GM12878 (cell line): ENCODE data around the gene ZNF502. TPM values are rescaled to one million over a fixed set of nuclear protein-coding genes. Genes with fewer than 3 reads are reported as not detected.

Experiments
- ASH2L ChIP-seq: fragments of 300-600, 200-600 bp; sonication (generic); IDR thresholded peaks from 2 replicates; pipeline ENCODE4 v1.6.1; 2017; ENCODE audit warnings: low read depth, mild to moderate bottlenecking, borderline replicate concordance
- EP300 ChIP-seq, 2 experiments: fragments of 150-350 bp in 1 of 2; IDR thresholded peaks; 2 replicates each; pipeline ENCODE4 v1.6.1; 2011 to 2012; ENCODE audit warnings: low read depth in 2 of 2, low read length in 2 of 2, borderline replicate concordance in 1 of 2, improper control_type of control experiment in 1 of 2, inconsistent platforms in 1 of 2; ENCODE audit not compliant: control insufficient read depth in 1 of 2
- EZH2 ChIP-seq: IDR thresholded peaks from 2 replicates; pipeline ENCODE4 v1.6.1; 2012; ENCODE audit warnings: low read depth, mild to moderate bottlenecking, control low read depth, inconsistent platforms, low read length, borderline replicate concordance; ENCODE audit not compliant: control insufficient read depth
- GATAD2B ChIP-seq: fragments of 450-650 bp; conservative IDR thresholded peaks from 2 replicates; pipeline ENCODE4 v1.6.1; 2017; ENCODE audit warnings: low read depth, mild to moderate bottlenecking, moderate library complexity
- KDM1A ChIP-seq: fragments of 200-600 bp; sonication (generic); IDR thresholded peaks from 2 replicates; pipeline ENCODE4 v1.6.1; 2016; ENCODE audit warnings: borderline replicate concordance
- MEF2A ChIP-seq: IDR thresholded peaks from 2 replicates; pipeline ENCODE4 v1.6.1; 2011; ENCODE audit warnings: low read depth, mild to moderate bottlenecking, low read length, moderate library complexity; ENCODE audit not compliant: insufficient read depth
- NFXL1 ChIP-seq: fragments of 450-650 bp; IDR thresholded peaks from 2 replicates; pipeline ENCODE4 v1.6.1; 2017; ENCODE audit warnings: antibody characterized with exemption, mild to moderate bottlenecking, borderline replicate concordance
- NFYA ChIP-seq: IDR thresholded peaks from 2 replicates; pipeline ENCODE4 v1.6.1; 2011; ENCODE audit warnings: low read depth, mild to moderate bottlenecking, low read length, improper control_type of control experiment, borderline replicate concordance
- NFYB ChIP-seq: IDR thresholded peaks from 2 replicates; pipeline ENCODE4 v1.6.1; 2011; ENCODE audit warnings: low read depth, mild to moderate bottlenecking, low read length, improper control_type of control experiment, moderate library complexity; ENCODE audit not compliant: insufficient read depth
- NKRF ChIP-seq: fragments of 450-650 bp; conservative IDR thresholded peaks from 2 replicates; pipeline ENCODE4 v1.6.1; 2017; ENCODE audit warnings: mild to moderate bottlenecking, moderate library complexity
- NR2C2 ChIP-seq: IDR thresholded peaks from 2 replicates; pipeline ENCODE4 v1.6.1; 2011; ENCODE audit warnings: borderline replicate concordance, low read depth; ENCODE audit not compliant: control insufficient read depth, insufficient read length
- NR2F1 ChIP-seq: fragments of 450-650 bp; conservative IDR thresholded peaks from 2 replicates; pipeline ENCODE4 v1.6.1; 2017; ENCODE audit warnings: mild to moderate bottlenecking
- PAX8 ChIP-seq: fragments of 450-650 bp; IDR thresholded peaks from 2 replicates; pipeline ENCODE4 v1.6.1; 2017; ENCODE audit warnings: mild to moderate bottlenecking, moderate library complexity
- POLR2AphosphoS2 ChIP-seq: IDR thresholded peaks from 2 replicates; pipeline ENCODE4 v1.6.1; 2011; ENCODE audit warnings: low read depth, mild to moderate bottlenecking, low read length, improper control_type of control experiment, moderate library complexity
- RCOR1 ChIP-seq: conservative IDR thresholded peaks from 2 replicates; pipeline ENCODE4 v1.6.1; 2012; ENCODE audit warnings: low read depth, low read length, improper control_type of control experiment
- RELA ChIP-seq: fragments of 450-650 bp; IDR thresholded peaks from 2 replicates; pipeline ENCODE4 v1.8.0; 2014; ENCODE audit warnings: borderline replicate concordance; ENCODE audit not compliant: partially characterized antibody
- RUNX3 ChIP-seq: IDR thresholded peaks from 2 replicates; pipeline ENCODE4 v1.6.1; 2012; ENCODE audit warnings: low read length, inconsistent platforms
- SMARCA5 ChIP-seq: fragments of 450-650 bp; IDR thresholded peaks from 2 replicates; pipeline ENCODE4 v1.6.1; 2017; ENCODE audit warnings: mild to moderate bottlenecking
- SREBF2 ChIP-seq: IDR thresholded peaks from 2 replicates; pipeline ENCODE4 v1.6.1; 2012; ENCODE audit warnings: mild to moderate bottlenecking, low read length
- TARDBP ChIP-seq: IDR thresholded peaks from 2 replicates; pipeline ENCODE4 v1.6.1; 2016; ENCODE audit warnings: borderline replicate concordance
- ZNF687 ChIP-seq: fragments of 450-650 bp; IDR thresholded peaks from 2 replicates; pipeline ENCODE4 v1.6.1; 2017; ENCODE audit warnings: mild to moderate bottlenecking, moderate library complexity
- ZSCAN29 ChIP-seq: fragments of 450-650 bp; IDR thresholded peaks from 2 replicates; pipeline ENCODE4 v1.6.1; 2017; ENCODE audit warnings: mild to moderate bottlenecking, moderate library complexity
- polyA plus RNA-seq, 11 experiments: library from polyadenylated mRNA; depleted of rRNA in 4 of 11; unstranded in 6 of 11; stranded (reverse) in 5 of 11; fragments of >200 nt; fragmentation: Nextera tagmentation in 4 of 11; fragmentation: Illumina TruSeq in 1 of 11; extraction: Ambion mirVana in 4 of 11; extraction: Trizol in 1 of 11; gene quantifications; 1 replicate in 1 of 11; 2 replicates in 10 of 11; pipeline versions ENCODE4 v1.2.1 to v1.2.3, GENCODE V29; 2011 to 2016; ENCODE audit warnings: inconsistent platforms in 2 of 11, missing spikeins in 2 of 11, low read depth in 1 of 11
- total RNA-seq, 4 experiments: library from RNA; depleted of rRNA in 3 of 4; stranded (reverse); fragments of >200 nt in 3 of 4; fragmentation: Illumina TruSeq in 1 of 4; extraction: Trizol in 1 of 4; gene quantifications; 2 replicates each; pipeline versions ENCODE4 v1.2.1 to v1.2.3, GENCODE V29; 2013 to 2021
- TF ChIP-seq, protein P1 (sequence below): IDR thresholded peaks from 2 replicates; pipeline ENCODE4 v1.6.1; 2012; ENCODE audit warnings: low read depth, low read length, improper control_type of control experiment
- TF ChIP-seq, protein P2 (sequence below): fragments of 450-650 bp; IDR thresholded peaks from 2 replicates; pipeline ENCODE4 v1.6.1; 2016; ENCODE audit warnings: mild to moderate bottlenecking

The ZNF502 gene
- total and polyA plus RNA-seq, 10 of the 15 experiments (the other 5 are each of a cell fraction or from before 2014, with no cell fraction given), result 0.39 to 1.7 (median 1.1) TPM

DNA sequence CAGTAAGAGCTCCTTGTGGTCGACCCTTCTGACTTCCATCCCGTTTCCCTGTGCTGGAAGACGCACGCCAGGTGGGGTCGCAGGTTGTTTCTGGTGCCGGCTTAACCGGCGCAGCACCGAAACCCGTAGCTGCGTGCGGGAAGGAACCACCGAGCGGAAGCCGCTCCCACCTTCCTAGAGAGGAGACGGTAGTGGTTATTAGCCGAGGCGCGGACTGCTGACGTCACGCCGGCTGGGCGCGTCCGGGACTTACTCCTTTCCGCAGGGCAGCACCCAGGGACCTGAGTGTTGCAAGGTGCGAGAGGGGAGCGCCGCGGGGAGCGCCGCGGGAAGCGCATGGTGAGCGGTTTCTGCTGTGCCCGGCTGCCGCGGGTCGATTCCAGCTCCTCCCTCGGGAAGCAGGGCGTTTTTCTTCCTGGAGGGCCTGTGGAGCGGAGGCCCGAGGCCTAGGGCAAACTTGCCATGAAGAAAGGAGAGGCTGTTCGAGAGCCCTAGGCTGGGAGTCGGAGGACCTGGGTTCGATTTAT is 17.0 kb downstream of the ZNF502 start, which contains the start of gene ZNF501 (continued):
- TF ChIP-seq MEF2A, result no peak
- TF ChIP-seq RUNX3, result peak; percentile 89
- TF ChIP-seq, protein P1, sequence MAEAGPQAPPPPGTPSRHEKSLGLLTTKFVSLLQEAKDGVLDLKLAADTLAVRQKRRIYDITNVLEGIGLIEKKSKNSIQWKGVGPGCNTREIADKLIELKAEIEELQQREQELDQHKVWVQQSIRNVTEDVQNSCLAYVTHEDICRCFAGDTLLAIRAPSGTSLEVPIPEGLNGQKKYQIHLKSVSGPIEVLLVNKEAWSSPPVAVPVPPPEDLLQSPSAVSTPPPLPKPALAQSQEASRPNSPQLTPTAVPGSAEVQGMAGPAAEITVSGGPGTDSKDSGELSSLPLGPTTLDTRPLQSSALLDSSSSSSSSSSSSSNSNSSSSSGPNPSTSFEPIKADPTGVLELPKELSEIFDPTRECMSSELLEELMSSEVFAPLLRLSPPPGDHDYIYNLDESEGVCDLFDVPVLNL, result no peak
- 0 out of 2 replicates have a peak, but pooled peaks have one; percentile 28 for TF ChIP-seq NKRF
- peak; percentile 18; the same call in 1 of the 2 replicates for TF ChIP-seq TARDBP
- no peak for TF ChIP-seq RCOR1
- TF ChIP-seq KDM1A, result no peak
- TF ChIP-seq, protein P2, sequence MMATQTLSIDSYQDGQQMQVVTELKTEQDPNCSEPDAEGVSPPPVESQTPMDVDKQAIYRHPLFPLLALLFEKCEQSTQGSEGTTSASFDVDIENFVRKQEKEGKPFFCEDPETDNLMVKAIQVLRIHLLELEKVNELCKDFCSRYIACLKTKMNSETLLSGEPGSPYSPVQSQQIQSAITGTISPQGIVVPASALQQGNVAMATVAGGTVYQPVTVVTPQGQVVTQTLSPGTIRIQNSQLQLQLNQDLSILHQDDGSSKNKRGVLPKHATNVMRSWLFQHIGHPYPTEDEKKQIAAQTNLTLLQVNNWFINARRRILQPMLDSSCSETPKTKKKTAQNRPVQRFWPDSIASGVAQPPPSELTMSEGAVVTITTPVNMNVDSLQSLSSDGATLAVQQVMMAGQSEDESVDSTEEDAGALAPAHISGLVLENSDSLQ, result no peak
- TF ChIP-seq NR2C2, result no peak
- no peak for TF ChIP-seq PAX8
- TF ChIP-seq NFYA, result no peak
- TF ChIP-seq NFYB, result no peak
- peak; percentile 58; the same call in 1 of the 2 replicates for TF ChIP-seq GATAD2B
- TF ChIP-seq EP300 (IDR thresholded peaks at IDR 0.05; ENCODE audit: borderline replicate concordance in 1 of 2, control insufficient read depth in 1 of 2, low read depth in 2 of 2, low read length in 2 of 2), result no peak
- TF ChIP-seq ZSCAN29, result no peak
- TF ChIP-seq EZH2, result no peak
- TF ChIP-seq SMARCA5, result no peak
- no peak for TF ChIP-seq SREBF2
- no peak for TF ChIP-seq NR2F1
- peak; percentile 66 for TF ChIP-seq RELA
- TF ChIP-seq NFXL1, result no peak
- no peak for TF ChIP-seq ASH2L
- no peak for TF ChIP-seq POLR2AphosphoS2
- no peak for TF ChIP-seq ZNF687
